Breast epithelium (tissue), 4 donors: Measurements from ENCODE around the gene BARX1. TPM values are rescaled to one million over a fixed set of nuclear protein-coding genes. Genes with fewer than 3 reads are reported as not detected.

Source experiments
- DNase-seq, 2 donors: peaks; one replicate each; pipeline ENCODE4 v3.0.0-alpha.2; 2019; ENCODE audit warnings: low spot score in 2 of 2
- H3K27ac ChIP-seq, 2 donors: fragments of 200-600 bp; sonication (generic) in 1 of 2; one replicate each; pipeline ENCODE4 v1.5.1; 2016 to 2019; ENCODE audit warnings: mild to moderate bottlenecking in 1 of 2
- H3K27me3 ChIP-seq, 2 donors: fragments of 200-600 bp; sonication (generic) in 1 of 2; one replicate each; pipeline versions ENCODE4 v1.5.1 to v1.6.0; 2017 to 2019; ENCODE audit warnings: control low read depth in 1 of 2, mild to moderate bottlenecking in 1 of 2
- H3K36me3 ChIP-seq: fragments of 200-600 bp; one replicate; pipeline ENCODE4 v1.5.1; 2019
- H3K4me1 ChIP-seq, 2 donors: fragments of 200-600 bp; sonication (generic); one replicate each; pipeline ENCODE4 v1.5.1; 2016 to 2019; ENCODE audit warnings: control low read depth in 1 of 2
- H3K4me3 ChIP-seq, 3 donors: fragments of 200-600 bp; sonication (generic); 1 replicate in 2 of 3; 2 replicates in 1 of 3; pipeline ENCODE4 v1.5.1; 2016 to 2019; ENCODE audit warnings: mild to moderate bottlenecking in 3 of 3, moderate library complexity in 2 of 3
- H3K9me3 ChIP-seq, 2 donors: fragments of 200-600 bp; sonication (generic) in 1 of 2; one replicate each; pipeline ENCODE4 v1.5.1; 2016 to 2019; ENCODE audit warnings: control low read depth in 1 of 2
- CTCF ChIP-seq, 3 donors: fragments of 450-650 bp; IDR thresholded peaks; one replicate each; pipeline ENCODE4 v1.5.1; 2016 to 2017; ENCODE audit warnings: antibody characterized with exemption in 3 of 3, mild to moderate bottlenecking in 3 of 3, moderate library complexity in 3 of 3
- POLR2A ChIP-seq: fragments of 450-650 bp; IDR thresholded peaks from one replicate; pipeline ENCODE4 v1.6.1; 2016; ENCODE audit warnings: antibody characterized with exemption, mild to moderate bottlenecking, moderate library complexity
- POLR2AphosphoS5 ChIP-seq, 3 donors: sonication (generic); formaldehyde crosslinking; IDR thresholded peaks; one replicate each; pipeline ENCODE4 v1.6.1; 2017; ENCODE audit warnings: antibody characterized with exemption in 3 of 3
- intact Hi-C: fragments of 100-400 bp; cut with DNase I; formaldehyde crosslinking; loops from one replicate; pipeline ENCODE4 v1.15.1; 2023; ENCODE audit warnings: low total_unique reads
- total RNA-seq, 3 donors: library from RNA; depleted of rRNA; stranded (reverse); fragments of >200 nt; gene quantifications; one replicate each; pipeline ENCODE4 v1.1.0, GENCODE V29; 2016

The BARX1 gene
- total RNA-seq, 3 donors from 2014 or later, result 2.6 to 2.9 TPM; not detected in 1

- DNase-seq, result no peak
- peaks cover 9 to 13% of the 10 kb centered on the region in 2 donors for H3K4me1 ChIP-seq
- H3K27me3 ChIP-seq, result peaks cover 10 to 96% of the 10 kb centered on the region in 2 donors
- no peak overlapping the region for H3K27ac ChIP-seq
- peak overlapping the region in 2 of 3 donors; percentile 40 to 61 for H3K4me3 ChIP-seq
- TF ChIP-seq POLR2A (no peak), POLR2AphosphoS5 (IDR thresholded peaks at IDR 0.05) (no peak), CTCF (IDR thresholded peaks at IDR 0.05) (no peak)
- no peaks in the 10 kb centered on the region for H3K36me3 ChIP-seq
- intact Hi-C loops, result no loop called here
- peaks cover 0 to 4% of the 10 kb centered on the region in 2 donors for H3K9me3 ChIP-seq
These were observed 607 bp downstream of the BARX1 start for GRCh38 chr9:93954434-93955061.

GRCh38 chr9:93953496-93954433 lies 1.4 kb downstream of the BARX1 start:
- TF ChIP-seq CTCF (IDR thresholded peaks at IDR 0.05) (no peak), POLR2A (no peak)
- intact Hi-C loops, result no loop called here
- no peaks in the 10 kb centered on the region for H3K36me3 ChIP-seq
- H3K9me3 ChIP-seq, result peaks cover 0 to 4% of the 10 kb centered on the region in 2 donors
- H3K27ac ChIP-seq, result no peak overlapping the region
- no peak for DNase-seq
- H3K4me3 ChIP-seq, result peak overlapping the region in 2 of 3 donors; percentile 40 to 61
- peaks cover 9 to 13% of the 10 kb centered on the region in 2 donors for H3K4me1 ChIP-seq
- H3K27me3 ChIP-seq, result peaks cover 10 to 96% of the 10 kb centered on the region in 2 donors

DNA sequence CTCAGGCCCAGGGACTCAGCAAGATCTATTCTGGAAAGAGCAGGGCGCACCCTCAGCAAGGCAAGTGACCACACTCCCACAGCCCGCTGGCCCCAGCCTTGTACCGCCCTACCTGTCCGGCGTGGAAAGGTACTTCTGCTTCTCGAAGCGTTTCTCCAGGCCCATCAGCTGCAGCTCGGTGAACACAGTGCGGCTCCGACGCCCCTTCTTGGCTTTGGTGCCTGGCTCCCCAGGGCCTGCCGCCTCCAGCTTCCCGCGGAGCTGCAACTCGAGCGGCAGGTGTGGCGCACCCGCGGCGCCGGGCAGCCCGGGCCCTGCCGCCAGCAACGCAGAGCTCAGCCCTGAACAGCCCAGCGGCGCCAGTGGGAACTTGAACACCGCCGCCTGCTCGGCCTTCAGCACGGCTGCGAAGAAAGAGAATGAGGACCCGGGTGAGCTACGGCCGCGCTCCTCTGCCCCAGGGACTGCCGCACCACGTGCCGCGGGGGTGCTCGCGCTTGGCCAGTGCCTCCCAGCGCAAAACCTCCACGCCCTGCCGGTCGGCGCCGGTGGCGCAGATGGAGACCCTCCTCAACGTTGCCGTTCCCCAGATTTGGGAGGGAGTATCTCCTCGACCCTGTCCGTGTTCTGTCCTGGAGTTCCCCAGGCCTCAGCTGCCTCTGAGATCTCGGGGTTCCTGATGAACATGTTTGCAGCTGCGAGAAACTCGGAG lies 2.2 kb downstream of the BARX1 start:
- Histone ChIP-seq H3K4me3 (peak overlapping the region in 2 of 3 donors; percentile 48 to 71), H3K27ac (no peak overlapping the region), H3K4me1 (peaks cover 6 to 13% of the 10 kb centered on the region in 2 donors), H3K27me3 (peaks cover 13 to 96% of the 10 kb centered on the region in 2 donors), H3K9me3 (peaks cover 0 to 4% of the 10 kb centered on the region in 2 donors), H3K36me3 (no peaks in the 10 kb centered on the region)
- no peak for TF ChIP-seq POLR2AphosphoS5 (IDR thresholded peaks at IDR 0.05)
- TF ChIP-seq POLR2A, result no peak
- TF ChIP-seq CTCF (IDR thresholded peaks at IDR 0.05), result no peak
- intact Hi-C loops, result no loop called here
- no peak for DNase-seq

- no peak for DNase-seq
- Histone ChIP-seq H3K27ac (no peak overlapping the region), H3K9me3 (peaks cover 0 to 4% of the 10 kb centered on the region in 2 donors), H3K4me3 (peak overlapping the region; percentile 39 to 71 (median 48)), H3K27me3 (peaks cover 13 to 96% of the 10 kb centered on the region in 2 donors), H3K36me3 (no peaks in the 10 kb centered on the region), H3K4me1 (peaks cover 6 to 13% of the 10 kb centered on the region in 2 donors)
- no peak for TF ChIP-seq CTCF (IDR thresholded peaks at IDR 0.05)
- intact Hi-C loops, result no loop called here
These were observed 2.9 kb downstream of the BARX1 start for GRCh38 chr9:93952119-93952783.
